ENCODE measurements around the gene TRMT61A.
"Not testable (repeated sequence)": the region's sequence is repeated elsewhere in the genome, so short reads cannot be mapped to it uniquely, and the experiment has no call there.

Gene TRMT61A

GRCh38 chr14:103522649-103523574, 6.1 kb upstream of the TRMT61A start, which contains the start of gene CKB:
CKB (minus strand) TSS chr14:103522830; CDS start chr14:103522493, 337 bp downstream.
- DNase-seq (ENCODE audit: low read depth) = no peak

GRCh38 chr14:103523575-103523954, 5.4 kb upstream of the TRMT61A start:
- DNase-seq (ENCODE audit: low read depth) = no peak

- no peak for DNase-seq (ENCODE audit: low read depth)
Measured at GRCh38 chr14:103524002-103524935, 4.7 kb upstream of the TRMT61A start.

DNA sequence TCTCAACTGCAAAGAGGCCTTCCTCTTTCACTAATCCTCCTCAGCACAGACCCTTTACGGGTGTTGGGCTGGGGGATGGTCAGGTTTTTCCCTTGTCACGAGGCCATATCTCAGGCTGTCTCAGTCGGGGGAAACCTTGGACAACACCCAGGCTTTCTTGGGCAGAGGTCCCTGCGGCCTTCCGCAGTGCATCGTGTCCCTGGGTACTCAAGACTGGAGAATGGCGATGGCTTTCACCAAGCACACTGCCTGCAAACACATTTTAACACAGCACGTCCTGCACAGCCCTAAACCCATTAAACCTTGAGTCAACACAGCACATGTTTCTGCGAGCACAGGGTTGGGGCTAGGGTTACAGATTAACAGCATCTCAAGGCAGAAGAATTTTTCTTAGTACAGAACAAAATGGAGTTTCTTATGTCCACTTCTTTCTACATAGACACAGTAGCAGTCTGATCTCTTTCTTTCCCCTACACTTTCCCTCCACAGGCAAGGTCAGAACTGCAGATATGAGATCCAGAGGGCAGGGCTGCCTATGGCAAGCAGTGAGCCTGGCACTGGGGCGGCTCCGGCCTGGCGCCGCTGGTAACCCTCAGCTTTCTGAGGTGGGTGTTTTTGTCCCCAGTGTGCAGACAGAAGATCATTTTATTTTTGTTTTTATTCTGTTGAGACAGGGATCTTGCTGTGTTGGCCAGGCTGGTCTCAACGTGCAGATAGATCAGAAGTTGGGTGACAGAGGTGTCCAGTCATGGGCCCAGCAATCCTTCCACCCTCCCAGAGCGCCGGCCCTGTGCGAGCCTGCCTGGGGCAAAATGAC, 3.4 kb upstream of the TRMT61A start:
- not testable (repeated sequence) for DNase-seq (ENCODE audit: low read depth)

- no peak for DNase-seq (ENCODE audit: low read depth)
Measured at GRCh38 chr14:103526247-103526913, 2.6 kb upstream of the TRMT61A start.

DNA sequence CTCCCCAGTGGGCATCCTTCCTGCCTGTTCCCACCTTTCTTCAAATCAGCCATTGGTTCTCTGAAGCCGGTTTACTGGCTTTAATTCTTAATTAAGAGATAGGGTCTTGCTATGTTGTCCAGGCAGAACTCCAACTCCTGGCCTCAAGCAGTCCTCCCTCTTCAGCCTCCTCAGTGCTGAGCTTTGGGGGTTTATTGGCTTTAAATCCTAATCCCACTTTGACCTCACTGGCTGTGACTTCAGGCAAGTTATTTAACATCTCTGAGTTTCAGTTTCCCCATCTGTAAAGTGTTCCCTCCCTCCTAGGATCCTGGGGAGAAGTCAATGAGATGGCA, 2.1 kb upstream of the TRMT61A start:
- no peak for DNase-seq (ENCODE audit: low read depth)

GRCh38 chr14:103527408-103528145, 1.4 kb upstream of the TRMT61A start:
- no peak for DNase-seq (ENCODE audit: low read depth)

GRCh38 chr14:103528146-103528586, 830 bp upstream of the TRMT61A start:
- no peak for DNase-seq (ENCODE audit: low read depth)

DNA sequence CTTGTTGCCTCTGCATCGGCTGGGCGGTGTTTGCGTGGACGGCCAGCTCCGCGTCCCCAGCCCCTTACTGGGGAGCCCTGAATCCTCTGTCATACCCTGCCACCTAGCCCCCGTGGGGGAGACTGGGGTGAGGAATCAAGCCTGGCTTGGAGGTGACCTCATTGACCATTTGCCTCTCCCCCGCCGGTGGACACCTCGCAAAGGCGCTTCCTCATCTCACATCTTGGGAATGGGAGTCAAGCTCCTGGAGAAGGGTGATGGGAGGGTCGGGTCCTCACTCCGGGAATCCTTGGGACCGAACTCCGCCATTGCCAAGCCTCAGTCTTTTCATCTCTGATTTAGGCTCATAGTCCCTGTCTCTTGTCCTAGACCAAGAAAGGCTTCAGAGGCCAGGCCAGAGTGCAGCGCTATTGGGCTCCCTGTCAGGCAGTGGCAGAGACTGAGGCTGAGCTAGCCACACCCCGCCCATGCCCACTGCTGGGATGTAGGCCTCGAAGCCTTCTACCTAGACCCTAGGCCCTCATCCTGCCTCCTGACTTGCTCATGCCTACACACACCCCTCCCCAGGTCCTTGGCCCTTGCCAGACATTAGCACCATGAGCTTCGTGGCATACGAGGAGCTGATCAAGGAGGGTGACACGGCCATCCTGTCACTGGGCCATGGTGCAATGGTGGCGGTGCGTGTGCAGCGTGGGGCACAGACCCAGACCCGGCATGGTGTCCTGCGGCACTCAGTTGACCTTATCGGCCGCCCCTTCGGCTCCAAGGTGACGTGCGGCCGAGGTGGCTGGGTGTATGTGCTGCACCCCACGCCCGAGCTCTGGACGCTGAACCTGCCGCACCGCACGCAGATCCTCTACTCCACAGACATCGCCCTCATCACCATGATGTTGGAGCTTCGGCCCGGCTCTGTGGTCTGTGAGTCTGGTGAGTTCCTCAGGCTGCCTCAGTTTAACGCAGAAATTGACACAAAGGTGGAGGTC, 678 bp downstream of the TRMT61A start:
- DNase-seq (ENCODE audit: low read depth) = peak; percentile 13

DNA sequence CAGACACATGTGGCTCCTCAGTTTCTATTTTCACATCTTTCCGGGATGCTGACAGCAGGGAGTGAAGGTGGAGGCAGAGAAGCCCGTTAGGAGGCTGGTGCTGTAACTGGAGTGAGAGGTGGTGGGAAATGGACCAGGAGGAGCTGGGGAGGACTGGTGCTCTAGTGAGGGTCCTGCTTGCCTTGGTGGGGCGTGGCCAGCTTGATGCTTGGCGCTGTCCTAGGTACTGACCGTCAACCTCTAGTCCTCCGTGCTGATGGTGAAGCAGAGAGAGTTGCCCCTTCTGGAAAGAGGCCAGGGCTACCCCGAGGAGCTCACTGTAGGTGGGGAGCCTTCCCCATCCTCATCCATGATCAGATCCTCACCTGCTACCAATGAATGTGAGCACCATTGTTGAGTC, 1.4 kb downstream of the TRMT61A start:
- DNase-seq (ENCODE audit: low read depth) = no peak

GRCh38 chr14:103530831-103531230, 1.8 kb downstream of the TRMT61A start:
- DNase-seq (ENCODE audit: low read depth) = no peak

DNA sequence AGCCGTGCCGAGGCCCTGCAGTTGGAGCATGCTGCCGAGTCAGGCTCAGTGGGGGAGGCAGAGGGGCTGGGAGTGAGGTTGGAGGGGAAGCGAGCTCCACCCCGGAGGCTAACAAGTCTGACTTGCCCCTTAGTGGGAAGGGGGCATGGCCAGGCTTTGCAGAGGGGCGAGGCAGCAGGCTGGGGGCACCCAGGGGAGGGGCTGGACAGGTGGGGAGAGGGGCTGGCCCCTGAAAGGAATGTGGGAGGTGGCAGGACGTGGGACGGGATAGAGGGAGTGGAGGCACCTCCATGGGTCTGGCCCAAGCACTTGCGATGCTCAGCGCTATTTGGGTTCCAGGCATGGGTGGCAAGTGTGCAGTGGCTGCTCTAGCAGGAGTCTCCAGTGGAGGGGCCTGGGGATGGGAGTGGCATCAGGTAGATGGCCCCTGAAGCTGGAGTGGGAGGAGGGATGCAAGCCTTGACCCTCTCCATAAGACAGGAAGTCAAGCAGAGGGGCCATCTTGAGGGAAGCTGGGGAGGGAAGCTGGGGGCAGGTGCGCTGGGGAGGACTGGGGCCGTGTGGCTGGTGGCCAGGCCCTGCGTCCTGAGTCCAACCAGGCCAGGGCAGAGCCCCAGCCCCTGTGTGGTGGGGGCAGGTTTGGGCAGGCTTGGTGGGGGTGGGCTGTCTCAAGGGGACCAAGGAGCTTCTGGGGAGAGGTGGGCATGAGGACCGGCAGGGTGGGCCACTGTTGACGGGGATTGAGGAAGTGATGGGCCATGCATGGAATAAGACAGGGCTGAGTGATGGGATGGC, 2.6 kb downstream of the TRMT61A start:
- DNase-seq (ENCODE audit: low read depth) = no peak

DNA sequence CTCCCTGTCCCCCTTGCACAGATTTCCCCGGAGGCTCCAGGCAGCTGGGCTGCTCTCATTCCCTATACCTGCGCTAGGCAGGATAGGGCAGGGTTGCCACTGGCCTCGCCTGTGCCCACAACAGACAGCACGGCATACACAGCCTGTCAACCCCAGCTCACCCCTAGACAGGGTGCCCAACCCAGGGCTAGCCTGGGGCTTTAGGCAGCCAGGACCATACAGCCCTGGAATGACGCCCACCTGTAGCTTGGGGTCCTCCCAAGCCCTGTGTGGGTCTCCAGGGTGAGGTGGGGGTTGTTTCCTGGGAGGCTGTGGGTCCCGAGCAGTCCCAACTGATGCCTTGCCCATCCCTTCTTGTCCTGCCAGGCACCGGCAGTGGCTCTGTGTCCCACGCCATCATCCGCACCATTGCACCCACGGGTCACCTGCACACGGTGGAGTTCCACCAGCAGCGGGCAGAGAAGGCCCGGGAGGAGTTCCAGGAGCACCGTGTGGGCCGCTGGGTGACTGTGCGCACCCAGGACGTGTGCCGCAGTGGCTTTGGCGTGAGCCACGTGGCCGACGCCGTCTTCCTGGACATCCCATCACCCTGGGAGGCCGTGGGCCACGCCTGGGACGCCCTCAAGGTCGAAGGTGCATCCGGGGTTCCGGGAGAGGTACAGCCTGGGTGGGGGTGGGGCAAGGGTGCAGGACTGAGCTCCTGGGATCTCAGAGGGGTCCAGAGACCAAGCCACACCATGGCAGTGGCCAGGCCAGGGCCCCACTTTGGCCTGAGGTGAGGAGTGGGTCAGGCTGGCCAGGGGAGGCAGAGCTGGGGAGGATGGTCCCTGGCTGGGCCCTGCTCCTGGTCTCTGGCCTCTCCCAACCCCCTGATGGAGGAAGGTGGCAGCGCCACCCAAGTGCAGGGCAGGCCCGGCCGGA, 3.5 kb downstream of the TRMT61A start:
- no peak for DNase-seq (ENCODE audit: low read depth)

GRCh38 chr14:103533137-103533998, 4.4 kb downstream of the TRMT61A start:
- DNase-seq (ENCODE audit: low read depth) = no peak

DNA sequence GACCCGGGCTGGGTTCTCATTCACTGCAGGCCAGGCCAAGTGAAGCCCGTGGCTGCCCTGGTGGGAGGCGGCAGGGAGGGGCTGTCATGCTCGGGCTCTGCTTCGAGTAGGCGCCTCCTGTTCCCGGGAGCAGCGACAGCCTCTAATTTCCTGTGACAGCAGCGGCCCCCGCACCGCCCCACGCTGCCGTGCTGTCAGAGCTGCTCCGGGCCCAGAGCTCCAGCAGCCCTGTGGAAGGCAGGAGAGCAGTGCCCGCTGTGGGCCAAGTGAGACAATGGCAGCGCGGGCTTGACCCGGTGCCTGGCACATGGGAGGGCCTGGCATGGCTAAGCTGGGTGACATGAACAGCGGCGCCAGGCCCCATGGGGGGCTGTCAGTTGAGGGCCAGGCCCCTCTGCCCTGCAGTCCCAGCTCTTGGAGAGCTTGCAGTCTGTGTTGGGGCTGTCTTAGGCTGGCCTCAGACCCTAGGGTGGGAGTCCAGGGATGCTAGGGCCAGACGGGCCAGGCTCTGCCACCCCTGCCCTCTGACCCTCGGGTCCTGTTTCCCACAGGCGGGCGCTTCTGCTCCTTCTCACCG, 5.1 kb downstream of the TRMT61A start:
- DNase-seq (ENCODE audit: low read depth) = no peak

GRCh38 chr14:103534576-103535061, 5.6 kb downstream of the TRMT61A start:
- DNase-seq (ENCODE audit: low read depth) = no peak

All from activated gamma-delta T cell treated with anti-CD3 and anti-CD28 coated beads, Interleukin-2, amount 50 U/mL, for 16 hours (primary cell).